ENCODE results near the gene SEC22A.

The SEC22A gene

DNA sequence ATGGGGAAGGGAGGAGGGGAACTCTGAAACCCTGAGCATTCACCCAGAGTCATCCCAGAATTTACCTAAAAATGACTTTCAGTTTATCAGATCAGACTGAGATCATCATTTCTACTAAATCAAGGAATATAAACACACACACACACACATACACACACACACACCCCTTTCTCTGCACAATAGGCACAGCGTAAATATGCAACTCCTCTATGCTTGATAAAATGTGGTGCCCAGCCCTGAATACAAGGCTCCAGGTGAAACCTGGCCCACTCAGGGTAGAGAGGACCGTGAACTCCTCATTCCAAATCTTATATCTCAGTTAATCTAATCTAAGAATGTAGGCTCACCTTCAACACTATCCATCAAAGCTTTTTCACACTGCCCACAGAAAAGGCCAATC is 31.8 kb upstream of the SEC22A start:
- TF ChIP-seq, protein P1, sequence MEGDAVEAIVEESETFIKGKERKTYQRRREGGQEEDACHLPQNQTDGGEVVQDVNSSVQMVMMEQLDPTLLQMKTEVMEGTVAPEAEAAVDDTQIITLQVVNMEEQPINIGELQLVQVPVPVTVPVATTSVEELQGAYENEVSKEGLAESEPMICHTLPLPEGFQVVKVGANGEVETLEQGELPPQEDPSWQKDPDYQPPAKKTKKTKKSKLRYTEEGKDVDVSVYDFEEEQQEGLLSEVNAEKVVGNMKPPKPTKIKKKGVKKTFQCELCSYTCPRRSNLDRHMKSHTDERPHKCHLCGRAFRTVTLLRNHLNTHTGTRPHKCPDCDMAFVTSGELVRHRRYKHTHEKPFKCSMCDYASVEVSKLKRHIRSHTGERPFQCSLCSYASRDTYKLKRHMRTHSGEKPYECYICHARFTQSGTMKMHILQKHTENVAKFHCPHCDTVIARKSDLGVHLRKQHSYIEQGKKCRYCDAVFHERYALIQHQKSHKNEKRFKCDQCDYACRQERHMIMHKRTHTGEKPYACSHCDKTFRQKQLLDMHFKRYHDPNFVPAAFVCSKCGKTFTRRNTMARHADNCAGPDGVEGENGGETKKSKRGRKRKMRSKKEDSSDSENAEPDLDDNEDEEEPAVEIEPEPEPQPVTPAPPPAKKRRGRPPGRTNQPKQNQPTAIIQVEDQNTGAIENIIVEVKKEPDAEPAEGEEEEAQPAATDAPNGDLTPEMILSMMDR (conservative IDR thresholded peaks at IDR 0.05; ENCODE audit: control insufficient read depth, insufficient read depth, low read depth, low read length) = no peak
- DNase-seq (ENCODE audit: low read depth) = no peak

DNA sequence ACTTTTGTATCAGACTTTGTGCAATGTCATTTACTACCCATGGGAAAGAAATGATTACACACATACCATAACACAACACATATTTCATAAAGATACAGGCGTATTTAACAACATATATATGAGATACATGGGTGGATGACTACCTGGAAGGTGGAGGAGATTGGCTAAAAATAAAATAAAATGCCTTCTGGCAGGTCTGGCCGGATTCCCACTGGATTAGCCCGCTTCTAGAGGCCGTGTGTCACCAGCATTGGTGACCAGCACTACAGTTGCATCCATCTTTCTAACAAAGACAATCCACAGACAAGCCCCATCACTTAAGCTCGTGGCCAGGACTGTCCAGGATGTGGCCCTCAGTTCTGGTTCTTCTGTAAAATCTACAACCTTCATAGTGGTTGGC is 21.0 kb upstream of the SEC22A start:
- no peak for DNase-seq (ENCODE audit: low read depth)
- no peak overlapping the region for H3K4me3 ChIP-seq (ENCODE audit: control insufficient read depth, low read depth, low read length)
- TF ChIP-seq, protein P1 (conservative IDR thresholded peaks at IDR 0.05; ENCODE audit: control insufficient read depth, insufficient read depth, low read depth, low read length) = no peak

More for the DNA sequence above, 31.8 kb upstream of the SEC22A start:
- no peak overlapping the region for H3K4me3 ChIP-seq (ENCODE audit: control insufficient read depth, low read depth, low read length)

DNA sequence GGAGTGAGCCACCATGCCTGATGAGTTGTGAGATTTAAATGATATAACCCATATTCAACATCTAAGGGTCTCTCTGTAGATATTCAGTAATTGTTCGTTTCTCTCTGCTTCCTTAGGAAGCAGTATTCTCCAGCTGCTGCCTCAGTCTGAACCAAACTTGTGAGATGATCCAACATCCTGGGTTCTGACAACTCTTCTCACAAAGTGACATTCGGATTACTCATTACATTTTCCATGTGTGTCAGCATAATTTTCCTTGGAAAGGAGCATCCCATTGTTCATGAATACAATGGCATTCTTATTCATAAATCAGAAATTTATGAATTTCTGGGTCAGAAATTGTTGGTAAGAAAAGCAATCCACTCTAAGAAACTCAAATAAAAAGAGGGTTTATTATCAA is 15.0 kb upstream of the SEC22A start:
- TF ChIP-seq, protein P1 (conservative IDR thresholded peaks at IDR 0.05; ENCODE audit: control insufficient read depth, insufficient read depth, low read depth, low read length) = no peak
- H3K4me3 ChIP-seq (ENCODE audit: control insufficient read depth, low read depth, low read length) = no peak overlapping the region
- peak; percentile 7 for DNase-seq (ENCODE audit: low read depth)

DNA sequence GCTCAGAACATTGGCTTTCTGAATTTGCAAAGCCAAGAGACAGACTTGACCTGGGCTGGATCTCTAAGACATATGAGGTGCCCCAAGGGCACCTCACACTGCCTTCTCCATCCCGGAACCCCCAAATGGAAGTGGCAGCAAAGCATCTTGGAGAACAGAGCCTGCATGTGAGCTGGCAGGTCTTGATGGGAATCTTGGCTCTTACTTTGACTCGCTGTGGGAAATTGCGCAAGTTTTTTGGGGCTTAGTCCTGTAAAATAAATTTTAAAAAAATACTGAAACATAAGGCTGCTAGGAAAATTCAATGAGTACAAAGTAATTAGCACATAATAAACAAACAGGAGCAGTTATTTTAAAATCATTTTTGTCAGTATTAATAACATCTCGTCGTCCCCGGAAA is 13.7 kb upstream of the SEC22A start:
- no peak overlapping the region for H3K4me3 ChIP-seq (ENCODE audit: control insufficient read depth, low read depth, low read length)
- TF ChIP-seq, protein P1 (conservative IDR thresholded peaks at IDR 0.05; ENCODE audit: control insufficient read depth, insufficient read depth, low read depth, low read length) = no peak
- DNase-seq (ENCODE audit: low read depth) = peak; percentile 46

DNA sequence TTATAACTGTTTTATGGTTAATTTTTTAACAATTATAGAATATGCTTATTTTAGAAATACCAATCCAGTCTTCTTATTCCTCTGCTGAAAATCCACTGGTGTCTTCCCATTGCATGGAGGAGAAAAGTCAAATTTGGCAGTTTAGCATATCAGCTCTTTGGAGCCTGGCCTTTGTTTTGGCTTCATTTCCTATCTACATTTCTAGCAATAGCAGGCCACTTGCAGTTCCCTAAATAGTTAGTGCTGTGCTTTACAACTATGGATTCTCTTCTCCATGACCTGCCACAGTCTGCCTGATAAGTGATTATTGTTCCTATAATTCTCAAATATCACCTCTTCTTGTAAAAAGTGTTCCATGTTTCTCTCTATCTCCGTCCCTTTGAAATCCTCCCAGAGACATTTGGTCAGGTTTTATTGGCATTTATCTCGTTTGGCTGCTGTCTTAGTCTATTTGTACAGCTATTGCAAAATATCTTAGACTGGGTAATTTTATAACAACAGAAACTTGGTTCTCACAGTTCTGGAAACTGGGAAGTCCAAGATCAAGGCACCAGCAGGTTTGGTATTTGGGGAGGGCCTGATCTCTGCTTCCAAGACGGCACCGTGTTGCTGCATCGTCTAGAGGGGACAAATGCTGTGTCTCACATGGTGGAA is 8.2 kb upstream of the SEC22A start:
- DNase-seq (ENCODE audit: low read depth) = no peak
- TF ChIP-seq, protein P1 (conservative IDR thresholded peaks at IDR 0.05; ENCODE audit: control insufficient read depth, insufficient read depth, low read depth, low read length) = no peak
- H3K4me3 ChIP-seq (ENCODE audit: control insufficient read depth, low read depth, low read length) = no peak overlapping the region

DNA sequence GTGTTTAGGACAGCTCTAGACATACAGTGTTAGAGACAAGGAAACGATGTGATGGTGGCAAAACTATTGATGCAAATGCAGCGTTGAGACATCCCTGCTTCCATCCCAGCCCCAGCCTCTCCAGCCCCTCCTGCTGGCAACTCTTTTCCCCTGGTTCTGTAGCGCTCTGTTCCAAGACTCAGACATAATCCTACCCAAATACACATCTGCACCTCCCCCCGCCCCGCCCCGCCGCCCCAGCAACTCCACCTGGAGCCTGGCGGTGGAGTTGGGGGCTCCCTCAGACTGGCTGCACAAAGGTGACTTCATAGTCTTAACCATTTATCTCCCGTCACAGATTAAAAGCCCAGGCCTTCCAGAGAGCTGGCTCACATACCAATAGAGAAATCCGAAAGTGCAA is 7.2 kb upstream of the SEC22A start:
- TF ChIP-seq, protein P1 (conservative IDR thresholded peaks at IDR 0.05; ENCODE audit: control insufficient read depth, insufficient read depth, low read depth, low read length) = peak; percentile 38
- no peak overlapping the region for H3K4me3 ChIP-seq (ENCODE audit: control insufficient read depth, low read depth, low read length)
- peak; percentile 6 for DNase-seq (ENCODE audit: low read depth)

DNA sequence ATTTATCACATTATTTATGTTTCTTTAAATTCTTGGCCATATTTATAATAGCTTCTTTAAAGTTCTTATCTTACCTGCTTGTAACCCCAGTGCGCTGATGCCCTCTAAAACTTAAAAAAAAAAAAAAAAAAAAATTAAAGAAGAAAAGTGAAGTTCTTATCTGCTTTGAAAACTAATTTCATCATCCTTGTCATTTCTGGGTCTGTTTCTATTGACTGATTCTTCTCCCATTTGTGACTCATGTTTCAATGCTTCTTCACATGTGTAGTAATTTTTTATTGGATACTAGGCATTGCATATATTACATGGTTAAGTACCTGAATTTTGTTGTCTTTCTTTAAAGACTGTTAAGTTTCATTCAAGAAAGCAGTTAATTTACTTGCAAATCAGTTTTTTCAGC is 3.4 kb upstream of the SEC22A start:
- H3K4me3 ChIP-seq (ENCODE audit: control insufficient read depth, low read depth, low read length) = no peak overlapping the region
- DNase-seq (ENCODE audit: low read depth) = no peak

More for the DNA sequence above, 3.4 kb upstream of the SEC22A start:
- TF ChIP-seq, protein P1 (conservative IDR thresholded peaks at IDR 0.05; ENCODE audit: control insufficient read depth, insufficient read depth, low read depth, low read length) = no peak
